Measurements from ENCODE around the gene KIZ. TPM values are rescaled to one million over a fixed set of nuclear protein-coding genes. Genes with fewer than 3 reads are reported as not detected.

The KIZ gene
- total RNA-seq, 1 donor from 2014 or later = 25.9 TPM

DNA sequence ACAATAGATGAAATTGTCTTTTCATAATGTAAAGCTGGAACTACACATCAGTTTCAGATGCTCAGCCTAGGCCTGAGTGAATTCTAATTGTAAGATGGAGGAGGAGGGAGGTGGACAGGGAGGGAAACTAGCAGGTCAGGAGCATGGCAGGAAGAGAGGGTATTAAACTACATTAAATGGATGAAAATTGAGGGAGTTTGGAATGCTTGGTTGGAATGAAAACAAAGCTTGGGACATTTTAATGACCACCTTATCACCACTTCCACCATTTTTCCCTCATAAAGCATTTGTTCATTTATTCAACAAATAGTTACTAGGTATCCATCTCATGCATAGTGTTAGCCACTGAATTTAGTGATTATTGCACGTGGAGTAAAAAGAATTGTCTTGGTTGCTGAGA lies 65.0 kb downstream of the KIZ start:
- peaks cover 32% of the 10 kb centered on the region for H3K4me1 Mint-ChIP-seq (ENCODE audit: low read depth)
- no peaks in the 10 kb centered on the region for H3K9me3 Mint-ChIP-seq (ENCODE audit: low read depth)
- no peak overlapping the region for H3K4me3 Mint-ChIP-seq (ENCODE audit: low read depth)
- H3K27me3 Mint-ChIP-seq = no peaks in the 10 kb centered on the region
- TF ChIP-seq, protein P1, sequence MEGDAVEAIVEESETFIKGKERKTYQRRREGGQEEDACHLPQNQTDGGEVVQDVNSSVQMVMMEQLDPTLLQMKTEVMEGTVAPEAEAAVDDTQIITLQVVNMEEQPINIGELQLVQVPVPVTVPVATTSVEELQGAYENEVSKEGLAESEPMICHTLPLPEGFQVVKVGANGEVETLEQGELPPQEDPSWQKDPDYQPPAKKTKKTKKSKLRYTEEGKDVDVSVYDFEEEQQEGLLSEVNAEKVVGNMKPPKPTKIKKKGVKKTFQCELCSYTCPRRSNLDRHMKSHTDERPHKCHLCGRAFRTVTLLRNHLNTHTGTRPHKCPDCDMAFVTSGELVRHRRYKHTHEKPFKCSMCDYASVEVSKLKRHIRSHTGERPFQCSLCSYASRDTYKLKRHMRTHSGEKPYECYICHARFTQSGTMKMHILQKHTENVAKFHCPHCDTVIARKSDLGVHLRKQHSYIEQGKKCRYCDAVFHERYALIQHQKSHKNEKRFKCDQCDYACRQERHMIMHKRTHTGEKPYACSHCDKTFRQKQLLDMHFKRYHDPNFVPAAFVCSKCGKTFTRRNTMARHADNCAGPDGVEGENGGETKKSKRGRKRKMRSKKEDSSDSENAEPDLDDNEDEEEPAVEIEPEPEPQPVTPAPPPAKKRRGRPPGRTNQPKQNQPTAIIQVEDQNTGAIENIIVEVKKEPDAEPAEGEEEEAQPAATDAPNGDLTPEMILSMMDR (IDR thresholded peaks at IDR 0.05; ENCODE audit: unreplicated experiment) = no peak
- H3K36me3 Mint-ChIP-seq (ENCODE audit: insufficient read depth) = peaks cover 4% of the 10 kb centered on the region
- peak overlapping the region; percentile 35 for H3K27ac Mint-ChIP-seq
- no peak for DNase-seq (ENCODE audit: low spot score, unreplicated experiment)

DNA sequence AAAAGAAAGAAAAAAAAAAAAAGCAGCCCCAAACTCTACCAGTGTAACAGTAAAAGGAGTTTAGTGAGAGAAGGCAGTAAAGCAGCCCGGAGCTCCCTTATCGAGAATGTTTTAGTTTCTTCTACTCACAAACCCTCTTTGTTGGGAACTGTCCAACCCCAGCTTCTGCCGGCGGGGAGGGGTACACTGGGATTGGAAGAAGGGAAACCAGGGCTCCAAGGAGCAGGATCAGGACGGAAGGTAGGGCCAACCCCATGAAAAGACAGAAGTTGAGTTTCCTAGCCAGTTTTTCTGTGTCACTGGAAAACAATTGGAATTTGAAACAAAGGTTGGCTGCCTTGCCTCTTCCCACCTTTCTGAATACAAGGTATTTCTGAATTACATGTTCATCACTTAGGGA lies 66.0 kb downstream of the KIZ start:
- Mint-ChIP-seq H3K36me3 (ENCODE audit: insufficient read depth) (peaks cover 3% of the 10 kb centered on the region), H3K9me3 (ENCODE audit: low read depth) (no peaks in the 10 kb centered on the region), H3K4me3 (ENCODE audit: low read depth) (no peak overlapping the region), H3K27ac (peak overlapping the region; percentile 88), H3K27me3 (peaks cover 2% of the 10 kb centered on the region), H3K4me1 (ENCODE audit: low read depth) (peaks cover 32% of the 10 kb centered on the region)
- no peak for DNase-seq (ENCODE audit: low spot score, unreplicated experiment)
- TF ChIP-seq, protein P1 (IDR thresholded peaks at IDR 0.05; ENCODE audit: unreplicated experiment) = no peak

DNA sequence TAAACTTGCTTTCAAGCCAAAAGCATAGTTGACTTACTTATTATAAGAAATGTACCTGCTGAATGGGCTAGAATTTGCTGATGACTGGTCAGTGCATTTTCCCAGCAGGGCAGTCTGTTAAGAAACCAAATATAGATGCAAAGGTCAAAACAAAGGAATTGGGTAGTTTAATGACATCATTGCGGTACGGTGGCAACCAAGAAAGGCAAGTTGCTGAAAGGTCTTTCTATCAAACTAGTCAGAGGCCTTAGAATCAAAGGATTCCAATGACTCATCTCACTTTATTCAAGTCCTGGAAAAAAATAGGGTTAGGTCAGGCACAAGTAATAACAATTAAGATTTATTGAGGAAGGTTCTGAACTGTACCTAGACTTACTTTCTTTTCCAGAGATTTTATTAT lies 76.4 kb downstream of the KIZ start:
- peaks cover 7% of the 10 kb centered on the region for H3K4me1 Mint-ChIP-seq (ENCODE audit: low read depth)
- TF ChIP-seq, protein P1 (IDR thresholded peaks at IDR 0.05; ENCODE audit: unreplicated experiment) = no peak
- no peaks in the 10 kb centered on the region for H3K9me3 Mint-ChIP-seq (ENCODE audit: low read depth)
- H3K27ac Mint-ChIP-seq = no peak overlapping the region
- DNase-seq (ENCODE audit: low spot score, unreplicated experiment) = no peak
- no peak overlapping the region for H3K4me3 Mint-ChIP-seq (ENCODE audit: low read depth)
- H3K27me3 Mint-ChIP-seq = no peaks in the 10 kb centered on the region
- peaks cover 6% of the 10 kb centered on the region for H3K36me3 Mint-ChIP-seq (ENCODE audit: insufficient read depth)

DNA sequence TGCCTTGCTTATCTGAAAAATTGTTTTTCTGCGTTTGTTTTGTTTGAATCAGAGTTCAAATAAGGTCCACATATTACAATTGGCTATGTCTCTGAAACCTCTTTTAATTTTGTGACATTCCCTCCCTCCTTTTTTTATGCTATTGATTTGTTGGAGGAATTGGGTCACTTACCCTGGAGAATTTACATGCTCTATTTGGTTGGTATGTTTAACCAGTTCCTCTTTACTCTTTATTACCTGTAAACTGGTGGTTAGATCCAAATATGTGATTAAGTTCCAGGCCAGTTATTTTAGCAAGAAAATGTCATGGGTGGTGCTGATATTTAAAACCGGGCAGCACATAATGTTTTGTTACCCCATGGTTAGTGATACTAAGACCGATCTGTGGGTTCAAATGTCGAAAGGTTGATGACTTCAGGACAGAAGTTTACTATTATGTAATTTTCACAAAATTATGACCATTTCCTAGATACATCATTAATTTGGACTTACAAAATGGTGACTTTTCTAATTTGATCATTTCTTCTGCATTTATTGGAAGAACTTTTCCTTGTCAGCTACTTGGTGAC lies 77.3 kb downstream of the KIZ start:
- H3K4me1 Mint-ChIP-seq (ENCODE audit: low read depth) = peaks cover 7% of the 10 kb centered on the region
- H3K36me3 Mint-ChIP-seq (ENCODE audit: insufficient read depth) = peaks cover 6% of the 10 kb centered on the region
- no peak overlapping the region for H3K4me3 Mint-ChIP-seq (ENCODE audit: low read depth)
- TF ChIP-seq, protein P1 (IDR thresholded peaks at IDR 0.05; ENCODE audit: unreplicated experiment) = no peak
- no peak for DNase-seq (ENCODE audit: low spot score, unreplicated experiment)
- H3K27me3 Mint-ChIP-seq = no peaks in the 10 kb centered on the region
- H3K27ac Mint-ChIP-seq = no peak overlapping the region
- H3K9me3 Mint-ChIP-seq (ENCODE audit: low read depth) = no peaks in the 10 kb centered on the region

DNA sequence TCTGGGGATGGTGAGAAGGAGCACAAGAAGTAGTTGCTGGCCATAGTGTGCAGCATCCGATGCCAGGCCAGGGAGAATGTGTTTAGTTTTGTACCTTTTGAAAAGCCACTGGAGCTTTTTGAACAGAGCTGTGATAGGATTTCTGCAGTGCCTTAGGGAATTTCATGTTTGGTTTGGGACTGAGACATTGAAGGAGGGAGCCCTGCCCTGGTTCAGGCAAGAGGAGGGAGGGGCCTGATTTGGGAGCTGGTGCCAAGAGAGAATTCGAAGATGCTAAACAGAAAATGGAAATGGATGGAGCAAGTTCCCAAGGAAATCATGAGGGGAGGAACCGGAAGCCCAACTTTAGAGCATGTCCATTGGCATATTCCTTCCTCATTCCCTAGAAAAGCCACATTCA lies 80.7 kb downstream of the KIZ start:
- peaks cover 6% of the 10 kb centered on the region for H3K36me3 Mint-ChIP-seq (ENCODE audit: insufficient read depth)
- no peak overlapping the region for H3K27ac Mint-ChIP-seq
- H3K9me3 Mint-ChIP-seq (ENCODE audit: low read depth) = no peaks in the 10 kb centered on the region
- H3K27me3 Mint-ChIP-seq = no peaks in the 10 kb centered on the region
- no peak overlapping the region for H3K4me3 Mint-ChIP-seq (ENCODE audit: low read depth)
- TF ChIP-seq, protein P1 (IDR thresholded peaks at IDR 0.05; ENCODE audit: unreplicated experiment) = no peak
- DNase-seq (ENCODE audit: low spot score, unreplicated experiment) = no peak
- peaks cover 8% of the 10 kb centered on the region for H3K4me1 Mint-ChIP-seq (ENCODE audit: low read depth)
